ENCODE data around the gene TADA2B. TPM values are rescaled to one million over a fixed set of nuclear protein-coding genes. Genes with fewer than 3 reads are reported as not detected.

TADA2B gene
- total RNA-seq, 2 donors from 2014 or later: 24.0 to 27.2 TPM

- intact Hi-C loops (cut with DNase I): no loop called here
- peaks cover 24% of the 10 kb centered on the region for H3K4me1 ChIP-seq
- no peak for DNase-seq
These were observed 1.2 kb downstream of the TADA2B start for GRCh38 chr4:7044137-7044930.

GRCh38 chr4:7045553-7045952 is 2.4 kb downstream of the TADA2B start:
- Histone ChIP-seq H3K27me3 (no peaks in the 10 kb centered on the region), H3K9me3 (no peaks in the 10 kb centered on the region), H3K36me3 (no peaks in the 10 kb centered on the region), H3K4me1 (peaks cover 24% of the 10 kb centered on the region), H3K27ac (no peak overlapping the region), H3K9ac (ENCODE audit: low read depth in 2 of 2, low read length in 2 of 2) (no peak overlapping the region), H3K4me3 (no peak overlapping the region)
- TF ChIP-seq, protein P1, sequence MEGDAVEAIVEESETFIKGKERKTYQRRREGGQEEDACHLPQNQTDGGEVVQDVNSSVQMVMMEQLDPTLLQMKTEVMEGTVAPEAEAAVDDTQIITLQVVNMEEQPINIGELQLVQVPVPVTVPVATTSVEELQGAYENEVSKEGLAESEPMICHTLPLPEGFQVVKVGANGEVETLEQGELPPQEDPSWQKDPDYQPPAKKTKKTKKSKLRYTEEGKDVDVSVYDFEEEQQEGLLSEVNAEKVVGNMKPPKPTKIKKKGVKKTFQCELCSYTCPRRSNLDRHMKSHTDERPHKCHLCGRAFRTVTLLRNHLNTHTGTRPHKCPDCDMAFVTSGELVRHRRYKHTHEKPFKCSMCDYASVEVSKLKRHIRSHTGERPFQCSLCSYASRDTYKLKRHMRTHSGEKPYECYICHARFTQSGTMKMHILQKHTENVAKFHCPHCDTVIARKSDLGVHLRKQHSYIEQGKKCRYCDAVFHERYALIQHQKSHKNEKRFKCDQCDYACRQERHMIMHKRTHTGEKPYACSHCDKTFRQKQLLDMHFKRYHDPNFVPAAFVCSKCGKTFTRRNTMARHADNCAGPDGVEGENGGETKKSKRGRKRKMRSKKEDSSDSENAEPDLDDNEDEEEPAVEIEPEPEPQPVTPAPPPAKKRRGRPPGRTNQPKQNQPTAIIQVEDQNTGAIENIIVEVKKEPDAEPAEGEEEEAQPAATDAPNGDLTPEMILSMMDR (IDR thresholded peaks at IDR 0.05): no peak
- intact Hi-C loops (cut with DNase I): no loop called here
- DNase-seq: no peak

More at GRCh38 chr4:7044137-7044930, 1.2 kb downstream of the TADA2B start:
- Histone ChIP-seq H3K36me3 (no peaks in the 10 kb centered on the region), H3K9ac (ENCODE audit: low read depth in 2 of 2, low read length in 2 of 2) (peak overlapping the region; percentile 87), H3K27ac (peak overlapping the region; percentile 75), H3K4me3 (peak overlapping the region; percentile 82), H3K9me3 (no peaks in the 10 kb centered on the region), H3K27me3 (no peaks in the 10 kb centered on the region)
- TF ChIP-seq, protein P1 (IDR thresholded peaks at IDR 0.05): no peak

GRCh38 chr4:7045961-7046921 is 3.1 kb downstream of the TADA2B start:
- TF ChIP-seq, protein P1 (IDR thresholded peaks at IDR 0.05): no peak
- DNase-seq: no peak
- Histone ChIP-seq H3K4me3 (no peak overlapping the region), H3K36me3 (no peaks in the 10 kb centered on the region), H3K27me3 (no peaks in the 10 kb centered on the region), H3K9ac (ENCODE audit: low read depth in 2 of 2, low read length in 2 of 2) (no peak overlapping the region), H3K4me1 (peaks cover 22% of the 10 kb centered on the region), H3K27ac (no peak overlapping the region), H3K9me3 (no peaks in the 10 kb centered on the region)
- intact Hi-C loops (cut with DNase I): no loop called here

DNA sequence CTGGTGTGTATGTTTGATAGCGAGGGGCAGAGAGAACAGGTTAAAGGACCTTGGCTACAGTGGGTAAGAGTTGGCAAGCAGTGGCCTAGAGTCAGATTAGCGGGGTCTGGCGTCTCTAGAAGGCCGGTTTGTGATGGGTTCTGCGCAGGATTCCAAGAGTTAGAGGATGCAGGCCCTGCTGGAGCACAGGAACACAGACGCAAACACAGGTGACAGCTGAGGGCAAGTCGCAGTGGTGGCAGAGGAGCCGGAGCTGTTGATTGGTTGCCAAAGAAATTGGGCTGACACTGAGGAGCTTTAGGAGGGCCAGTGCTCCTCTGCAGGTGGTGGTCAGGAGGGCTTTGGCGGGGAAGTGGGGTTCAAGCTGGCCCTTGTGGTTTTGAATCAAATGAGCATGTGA is 3.8 kb downstream of the TADA2B start:
- Histone ChIP-seq H3K9ac (ENCODE audit: low read depth in 2 of 2, low read length in 2 of 2) (no peak overlapping the region), H3K4me3 (no peak overlapping the region), H3K27ac (no peak overlapping the region), H3K9me3 (no peaks in the 10 kb centered on the region), H3K36me3 (no peaks in the 10 kb centered on the region), H3K27me3 (no peaks in the 10 kb centered on the region), H3K4me1 (peaks cover 15% of the 10 kb centered on the region)
- intact Hi-C loops (cut with DNase I): no loop called here
- no peak for DNase-seq
- TF ChIP-seq, protein P1 (IDR thresholded peaks at IDR 0.05): no peak

DNA sequence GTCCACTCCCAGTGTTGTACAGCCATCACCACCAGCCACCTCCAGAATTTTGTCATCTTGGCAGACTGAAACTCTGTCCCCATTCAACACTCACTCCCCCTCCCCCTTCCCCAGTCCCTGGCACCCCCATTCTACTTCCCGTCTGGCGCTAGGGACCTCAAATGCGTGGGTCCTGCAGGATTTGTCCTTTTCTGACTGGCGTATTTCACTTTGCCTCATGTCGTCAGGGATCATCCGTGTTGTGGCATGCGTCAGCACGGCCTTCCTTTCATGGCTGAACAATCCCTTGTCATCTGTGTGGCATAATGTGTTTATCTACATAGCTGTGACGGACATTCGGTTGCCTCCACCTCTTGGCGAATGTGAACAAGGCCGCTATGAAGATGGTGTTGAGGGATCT is 5.5 kb downstream of the TADA2B start:
- intact Hi-C loops (cut with DNase I): no loop called here
- Histone ChIP-seq H3K4me1 (peaks cover 14% of the 10 kb centered on the region), H3K36me3 (no peaks in the 10 kb centered on the region), H3K9ac (ENCODE audit: low read depth in 2 of 2, low read length in 2 of 2) (no peak overlapping the region), H3K9me3 (no peaks in the 10 kb centered on the region), H3K27ac (no peak overlapping the region), H3K4me3 (no peak overlapping the region), H3K27me3 (no peaks in the 10 kb centered on the region)
- TF ChIP-seq, protein P1 (IDR thresholded peaks at IDR 0.05): no peak
- no peak for DNase-seq
